VCaP (cell line): ENCODE measurements around the gene RAB3A.

Experiments
- H3K27ac ChIP-seq: fragments of 450-650 bp; 2 replicates; pipeline ENCODE4 v1.5.1; 2017
- TF ChIP-seq, protein P1 (sequence below): fragments of 450-650 bp; conservative IDR thresholded peaks from 2 replicates; pipeline ENCODE4 v1.5.1; 2017; ENCODE audit warnings: mild to moderate bottlenecking, moderate library complexity

The RAB3A gene

DNA sequence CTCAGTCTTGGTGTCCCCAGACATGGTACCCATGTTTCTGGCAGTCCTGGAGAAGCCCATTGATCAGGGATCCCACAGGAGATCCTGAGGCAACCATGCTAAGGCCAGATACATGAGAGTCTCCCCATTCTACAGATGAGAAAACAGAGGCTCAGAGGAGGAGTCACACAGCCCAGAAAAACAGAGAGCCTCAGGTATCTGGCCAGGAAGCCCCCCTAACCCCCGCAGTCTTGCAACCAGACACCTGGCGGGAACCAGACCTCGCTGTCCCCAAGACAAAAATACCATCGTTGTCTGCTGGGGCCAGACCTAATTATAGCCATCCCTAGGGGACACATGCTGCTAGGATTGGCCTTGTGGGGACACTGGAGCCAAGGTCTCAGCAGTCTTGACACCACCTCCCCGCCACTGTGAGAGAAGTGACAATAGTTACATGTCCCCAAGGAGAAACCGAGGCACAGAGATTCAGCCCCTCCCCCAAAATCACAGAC lies 24.0 kb upstream of the RAB3A start:
- TF ChIP-seq, protein P1, sequence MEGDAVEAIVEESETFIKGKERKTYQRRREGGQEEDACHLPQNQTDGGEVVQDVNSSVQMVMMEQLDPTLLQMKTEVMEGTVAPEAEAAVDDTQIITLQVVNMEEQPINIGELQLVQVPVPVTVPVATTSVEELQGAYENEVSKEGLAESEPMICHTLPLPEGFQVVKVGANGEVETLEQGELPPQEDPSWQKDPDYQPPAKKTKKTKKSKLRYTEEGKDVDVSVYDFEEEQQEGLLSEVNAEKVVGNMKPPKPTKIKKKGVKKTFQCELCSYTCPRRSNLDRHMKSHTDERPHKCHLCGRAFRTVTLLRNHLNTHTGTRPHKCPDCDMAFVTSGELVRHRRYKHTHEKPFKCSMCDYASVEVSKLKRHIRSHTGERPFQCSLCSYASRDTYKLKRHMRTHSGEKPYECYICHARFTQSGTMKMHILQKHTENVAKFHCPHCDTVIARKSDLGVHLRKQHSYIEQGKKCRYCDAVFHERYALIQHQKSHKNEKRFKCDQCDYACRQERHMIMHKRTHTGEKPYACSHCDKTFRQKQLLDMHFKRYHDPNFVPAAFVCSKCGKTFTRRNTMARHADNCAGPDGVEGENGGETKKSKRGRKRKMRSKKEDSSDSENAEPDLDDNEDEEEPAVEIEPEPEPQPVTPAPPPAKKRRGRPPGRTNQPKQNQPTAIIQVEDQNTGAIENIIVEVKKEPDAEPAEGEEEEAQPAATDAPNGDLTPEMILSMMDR: no peak
- no peak overlapping the region for H3K27ac ChIP-seq

DNA sequence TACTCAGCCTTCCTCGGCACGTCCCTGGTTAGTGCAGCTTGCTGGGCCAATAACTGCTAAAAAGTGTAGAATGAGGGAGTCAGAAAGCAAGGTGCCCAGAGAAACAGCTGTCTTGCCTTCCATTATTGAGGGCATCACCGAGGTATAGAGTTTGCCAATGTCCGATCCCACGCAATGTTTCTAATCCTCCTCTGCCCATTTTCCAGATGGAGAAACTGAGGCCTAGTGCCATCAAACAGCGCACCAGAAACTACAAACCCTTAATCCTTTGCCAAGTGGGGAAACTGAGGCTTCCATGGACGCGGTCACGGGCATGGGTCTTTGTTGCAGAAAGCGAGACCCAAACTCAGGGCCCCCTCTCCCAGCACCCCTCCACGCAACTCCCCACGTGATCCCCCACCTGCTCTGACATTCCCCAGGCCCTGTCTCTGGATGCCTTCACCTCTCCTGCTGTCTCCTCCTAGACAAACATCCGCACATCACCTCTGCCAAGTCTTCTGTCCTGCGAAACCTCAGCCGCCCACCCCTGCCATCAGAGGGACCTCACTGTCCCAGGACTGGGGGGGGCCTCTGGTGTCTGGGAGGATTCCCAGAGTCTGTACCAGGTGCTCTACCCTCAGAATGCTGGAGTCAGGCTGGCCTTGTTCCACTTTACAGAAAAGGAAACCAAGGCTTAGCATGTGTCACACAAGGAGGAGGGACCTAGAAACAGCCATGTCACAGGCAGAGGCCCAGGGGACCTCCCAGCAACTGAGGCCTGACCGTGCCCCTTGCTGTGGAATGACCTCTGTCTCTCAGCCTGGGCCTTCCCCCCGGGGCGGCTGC lies 23.3 kb upstream of the RAB3A start:
- TF ChIP-seq, protein P1: no peak

DNA sequence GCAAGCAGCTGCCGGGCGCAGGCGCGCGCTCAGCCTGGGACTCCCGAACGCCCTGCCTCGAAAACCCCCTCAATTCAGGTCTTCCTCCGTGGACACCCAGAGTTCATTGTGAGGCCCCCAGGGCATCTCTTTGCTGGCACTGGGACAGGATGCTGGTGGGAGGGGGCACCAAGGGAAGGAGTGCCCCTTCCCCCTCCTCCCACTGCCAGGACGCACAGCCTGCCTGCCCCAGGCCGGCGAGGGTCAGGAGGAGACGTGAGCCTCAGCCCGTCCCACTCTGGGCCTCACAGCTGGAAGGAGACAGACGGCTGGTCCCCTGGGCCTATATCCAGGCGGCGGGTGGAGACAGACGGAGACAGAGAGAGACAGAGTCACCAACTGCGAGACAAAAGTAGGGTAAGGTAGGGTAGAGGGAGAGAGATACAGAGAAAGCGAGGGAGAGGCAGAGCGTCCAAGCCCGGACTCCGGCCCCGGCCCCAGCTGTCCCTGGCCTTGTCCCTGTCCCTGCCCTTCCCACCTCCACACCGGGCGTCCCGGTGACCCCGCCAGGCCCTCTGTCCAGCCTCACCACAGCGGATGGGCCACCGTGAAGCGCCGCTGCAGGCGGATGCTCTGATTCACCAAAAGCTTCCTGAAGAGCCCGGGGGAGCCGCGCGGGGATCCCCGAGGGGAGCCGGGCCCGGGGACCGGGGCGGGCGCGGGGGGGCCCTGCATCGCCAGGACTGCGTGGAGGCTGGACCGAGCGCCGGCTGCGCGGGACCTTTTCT lies 22.0 kb upstream of the RAB3A start, which contains the start of gene PDE4C:
Gene PDE4C (minus strand): TSS at position 737 of the 767 bp plus-strand sequence. CDS start 23 bp downstream, at position 714.
- TF ChIP-seq, protein P1: no peak
- no peak within 1 kb of the TSS; the same call in 1 of the 2 replicates for H3K27ac ChIP-seq

More for the DNA sequence above, 23.3 kb upstream of the RAB3A start:
- no peak overlapping the region for H3K27ac ChIP-seq

DNA sequence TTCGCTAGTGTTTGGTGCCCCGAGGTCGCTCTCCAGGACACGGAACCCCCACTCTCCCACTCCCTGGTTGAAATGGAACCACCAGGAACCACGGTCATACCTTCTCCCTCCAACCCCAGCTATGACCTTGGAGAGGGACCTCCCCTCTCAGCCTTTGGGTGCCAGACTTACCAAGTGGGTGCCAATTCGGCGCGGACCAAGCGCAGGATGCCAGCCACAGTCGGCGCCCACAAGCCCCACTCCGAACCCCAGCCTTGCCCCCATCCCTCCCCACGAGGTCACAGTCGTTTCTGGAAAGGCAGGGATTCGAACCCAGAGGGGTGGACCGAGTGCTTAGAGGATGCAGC lies 21.5 kb upstream of the RAB3A start:
- peak overlapping the region; percentile 69; the same call in 1 of the 2 replicates for H3K27ac ChIP-seq
- TF ChIP-seq, protein P1: no peak

DNA sequence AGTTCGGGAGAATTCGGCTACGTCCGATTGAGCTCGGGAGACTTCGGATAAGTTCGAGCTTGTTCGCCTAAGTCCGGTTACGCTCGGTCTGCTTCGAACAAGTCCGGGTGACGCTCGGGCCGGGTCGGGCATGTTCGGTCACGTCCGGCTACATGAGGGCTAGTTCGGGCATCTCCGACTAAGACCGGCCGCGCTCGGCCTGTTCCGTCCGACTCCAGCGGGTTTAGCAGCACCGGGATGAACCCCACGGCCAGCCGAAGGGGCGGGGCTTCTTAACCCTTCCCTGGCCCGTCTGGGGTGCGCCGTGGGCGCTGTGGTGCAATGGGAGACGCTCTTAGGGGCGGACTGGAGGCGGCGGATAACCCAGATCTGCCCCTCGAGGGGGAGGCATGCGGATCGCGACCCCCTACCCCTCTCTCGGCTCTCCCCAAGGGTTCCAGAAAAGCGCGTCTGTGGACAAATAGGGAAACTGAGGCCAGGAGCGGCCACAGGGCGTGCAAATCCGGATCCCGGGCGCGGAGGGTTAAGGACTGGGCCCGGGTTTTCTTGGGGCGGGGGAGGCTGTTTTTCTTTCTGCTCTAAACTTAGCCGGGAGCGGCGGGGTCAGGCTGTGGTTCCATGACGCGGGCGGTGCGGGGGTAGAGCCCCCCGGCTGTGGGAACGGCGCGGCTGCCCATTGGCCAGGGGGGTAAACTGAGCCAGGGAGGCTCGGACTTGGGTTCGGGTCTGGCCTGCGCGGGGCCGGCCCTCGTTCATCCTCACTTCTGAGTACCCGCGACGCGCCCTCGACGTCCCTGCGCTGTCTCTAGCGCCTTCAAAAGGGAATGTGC lies 20.9 kb upstream of the RAB3A start:
- TF ChIP-seq, protein P1: no peak
- H3K27ac ChIP-seq: peak overlapping the region; percentile 69; the same call in 1 of the 2 replicates

DNA sequence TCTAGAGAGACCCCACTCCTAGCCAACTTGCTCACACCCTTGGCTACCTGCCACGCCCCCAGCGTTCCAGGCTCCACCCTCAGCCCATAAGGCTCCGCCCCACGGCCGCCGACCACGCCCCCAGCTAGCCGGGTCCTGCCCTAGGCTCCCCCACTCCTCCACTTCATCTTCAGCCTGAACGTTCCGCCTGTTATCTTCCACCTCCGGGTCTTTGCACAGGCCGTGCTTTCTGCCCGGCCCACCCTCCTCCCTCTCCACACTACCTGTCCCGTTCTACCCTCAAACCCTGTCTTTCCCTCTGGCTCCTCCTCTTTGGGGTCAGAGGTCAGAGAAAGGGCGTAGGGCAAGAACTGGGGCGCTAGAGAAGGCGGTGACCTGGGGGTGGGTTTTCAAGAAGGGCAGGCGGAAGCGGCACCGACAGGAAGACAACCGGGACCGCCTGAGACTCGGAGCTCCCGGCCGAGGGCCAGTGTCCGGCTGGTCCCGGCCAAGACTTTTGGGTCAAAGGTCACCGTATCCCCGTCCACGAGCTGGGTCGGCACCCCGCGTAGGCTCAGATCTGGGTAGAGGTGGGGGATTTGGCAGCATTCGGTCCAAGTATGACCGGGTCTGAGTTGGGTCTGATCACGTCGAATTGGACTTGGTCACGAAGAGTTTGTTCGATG lies 20.1 kb upstream of the RAB3A start:
- peak overlapping the region; percentile 69; the same call in 1 of the 2 replicates for H3K27ac ChIP-seq
- TF ChIP-seq, protein P1: no peak
